GM12878 (cell line): Measurements from ENCODE around the gene PLCB4. TPM values are rescaled to one million over a fixed set of nuclear protein-coding genes. Genes with fewer than 3 reads are reported as not detected.

Experiments
- ATAC-seq: fragments of 200-7000 bp; cut with Tn5 transposase; 3 replicates; pipeline ENCODE4 v1.9.1; 2020; ENCODE audit warnings: mild to moderate bottlenecking, moderate library complexity
- BruUV-seq: library from RNA; stranded (reverse); fragments of 400-500 nt; replicated peaks from 2 replicates; lab custom pipeline; 2021; lab: Mats Ljungman, UMichigan
- CTCF ChIA-PET: fragments of 300-600 bp; sonication (Branson Sonifier 250); formaldehyde crosslinking; extraction: SDS; loops from one replicate; lab custom pipeline; 2021; ENCODE audit warnings: inconsistent platforms; lab: Yijun Ruan, JAX
- POLR2A ChIA-PET: fragments of 350-600 bp; formaldehyde crosslinking; extraction: SDS; loops from one replicate; lab custom pipeline; 2021; ENCODE audit warnings: inconsistent platforms; lab: Charles Lee
- RAD21 ChIA-PET: fragments of 300-600 bp; sonication (Branson Sonifier 250); formaldehyde crosslinking; loops from one replicate; lab custom pipeline; 2023; ENCODE audit warnings: antibody characterized with exemption; ENCODE audit not compliant: unreplicated experiment; lab: Charles Lee
- SMC1A ChIA-PET: fragments of 300-600 bp; sonication (Branson Sonifier 250); formaldehyde crosslinking; loops from one replicate; lab custom pipeline; 2023; ENCODE audit not compliant: unreplicated experiment, uncharacterized antibody; lab: Charles Lee
- DNase-seq: peaks from one replicate; pipeline ENCODE4 v3.0.0-alpha.2; 2011; ENCODE audit warnings: low read depth, low spot score
- FAIRE-seq: peaks from 3 replicates; lab custom pipeline; 2011; peaks lifted over from hg19 to GRCh38; lab: Jason Lieb, UNC
- H2AFZ ChIP-seq: 2 replicates; pipeline ENCODE4 v1.6.0; 2011; ENCODE audit warnings: low read depth, low read length, control low read depth; ENCODE audit not compliant: control insufficient read depth
- H3K27ac ChIP-seq: 2 replicates; pipeline ENCODE4 v1.5.1; 2011; ENCODE audit warnings: control low read depth; ENCODE audit not compliant: control insufficient read depth, insufficient read depth
- H3K27me3 ChIP-seq, 2 experiments: replicated peaks in 1 of 2; 2 replicates each; pipeline versions ENCODE4 v1.6.0 to v1.6.1; 2011; ENCODE audit warnings: low read length in 1 of 2; ENCODE audit not compliant: control insufficient read depth in 2 of 2, insufficient read depth in 2 of 2
- H3K36me3 ChIP-seq, 2 experiments: 2 replicates each; pipeline ENCODE4 v1.5.1; 2011; ENCODE audit warnings: low read length in 1 of 2; ENCODE audit not compliant: control insufficient read depth in 2 of 2, insufficient read depth in 2 of 2
- H3K4me1 ChIP-seq: 2 replicates; pipeline ENCODE4 v1.6.1; 2011; ENCODE audit warnings: mild to moderate bottlenecking, low read length, moderate library complexity, mixed read lengths; ENCODE audit not compliant: control insufficient read depth, insufficient read depth
- H3K4me2 ChIP-seq: 2 replicates; pipeline ENCODE4 v1.6.0; 2011; ENCODE audit warnings: control low read depth; ENCODE audit not compliant: control insufficient read depth, insufficient read depth
- H3K4me3 ChIP-seq: fragments of 200-600 bp; sonication (generic); 2 replicates; pipeline ENCODE4 v1.5.1; 2016
- H3K79me2 ChIP-seq: 2 replicates; pipeline ENCODE4 v1.6.0; 2011; ENCODE audit warnings: low read length; ENCODE audit not compliant: control insufficient read depth, insufficient read depth
- H3K9ac ChIP-seq: 2 replicates; pipeline ENCODE4 v1.8.0; 2011; ENCODE audit warnings: low read length, control low read depth, mixed read lengths; ENCODE audit not compliant: control insufficient read depth, insufficient read depth
- H3K9me3 ChIP-seq: replicated peaks from 3 replicates; pipeline ENCODE4 v1.5.1; 2011; ENCODE audit warnings: mild to moderate bottlenecking, low read length; ENCODE audit not compliant: control insufficient read depth, insufficient read depth
- H4K20me1 ChIP-seq: 2 replicates; pipeline ENCODE4 v1.6.0; 2011; ENCODE audit not compliant: control insufficient read depth, insufficient read depth
- CTCF ChIP-seq, 3 experiments: IDR thresholded peaks in 2 of 3; conservative IDR thresholded peaks in 1 of 3; 2 replicates each; pipeline ENCODE4 v1.5.1; 2011; ENCODE audit warnings: low read depth in 3 of 3, low read length in 3 of 3, mild to moderate bottlenecking in 3 of 3, control low read depth in 2 of 3, moderate library complexity in 2 of 3, inconsistent platforms in 1 of 3, mixed read lengths in 1 of 3; ENCODE audit not compliant: control insufficient read depth in 2 of 3, insufficient read depth in 1 of 3; ENCODE audit errors: extremely low read depth in 1 of 3
- IKZF1 ChIP-seq: fragments of 450-650 bp; conservative IDR thresholded peaks from 2 replicates; pipeline ENCODE4 v1.6.1; 2017; ENCODE audit warnings: antibody characterized with exemption, mild to moderate bottlenecking
- MLLT1 ChIP-seq: fragments of 450-650 bp; IDR thresholded peaks from 2 replicates; pipeline ENCODE4 v1.6.1; 2016; ENCODE audit warnings: mild to moderate bottlenecking
- MYB ChIP-seq: fragments of 150-350 bp; IDR thresholded peaks from 2 replicates; pipeline ENCODE4 v1.6.1; 2014; ENCODE audit warnings: mild to moderate bottlenecking, low read depth, low read length, borderline replicate concordance
- NR2C2 ChIP-seq: IDR thresholded peaks from 2 replicates; pipeline ENCODE4 v1.6.1; 2011; ENCODE audit warnings: borderline replicate concordance, low read depth; ENCODE audit not compliant: control insufficient read depth, insufficient read length
- PAX5 ChIP-seq: IDR thresholded peaks from 2 replicates; pipeline ENCODE4 v1.6.1; 2011; ENCODE audit warnings: low read depth, low read length, borderline replicate concordance
- RB1 ChIP-seq: fragments of 450-650 bp; formaldehyde crosslinking; IDR thresholded peaks from 2 replicates; pipeline ENCODE4 v1.6.1; 2017; ENCODE audit warnings: mild to moderate bottlenecking, borderline replicate concordance
- SMAD5 ChIP-seq: IDR thresholded peaks from 2 replicates; pipeline ENCODE4 v1.6.1; 2016; ENCODE audit warnings: antibody characterized with exemption, low read depth
- WGBS: methylation state at CpG from one replicate; pipeline ENCODE4 v1.1.6; 2016; ENCODE audit warnings: low lambda C conversion rate; ENCODE audit not compliant: insufficient replicate concordance, insufficient coverage; ENCODE audit errors: missing lambda C conversion rate; 5-methylcytosine and 5-hydroxymethylcytosine counted together
- in situ Hi-C: fragments of 300-500 bp; cut with MboI; formaldehyde crosslinking; loops from 9 replicates; pipeline ENCODE4 v1.14.3; 2018; ENCODE audit warnings: mixed read lengths
- intact Hi-C: fragments of 100-400 bp; cut with micrococcal nuclease; formaldehyde crosslinking; loops from one replicate; pipeline ENCODE4 v1.14.2; 2022; ENCODE audit not compliant: unreplicated experiment
- polyA plus RNA-seq, 11 experiments: library from polyadenylated mRNA; depleted of rRNA in 4 of 11; unstranded in 6 of 11; stranded (reverse) in 5 of 11; fragments of >200 nt; fragmentation: Nextera tagmentation in 4 of 11; fragmentation: Illumina TruSeq in 1 of 11; extraction: Ambion mirVana in 4 of 11; extraction: Trizol in 1 of 11; gene quantifications; 1 replicate in 1 of 11; 2 replicates in 10 of 11; pipeline versions ENCODE4 v1.2.1 to v1.2.3, GENCODE V29; 2011 to 2016; ENCODE audit warnings: inconsistent platforms in 2 of 11, missing spikeins in 2 of 11, low read depth in 1 of 11
- total RNA-seq, 4 experiments: library from RNA; depleted of rRNA in 3 of 4; stranded (reverse); fragments of >200 nt in 3 of 4; fragmentation: Illumina TruSeq in 1 of 4; extraction: Trizol in 1 of 4; gene quantifications; 2 replicates each; pipeline versions ENCODE4 v1.2.1 to v1.2.3, GENCODE V29; 2013 to 2021

The PLCB4 gene
- total and polyA plus RNA-seq, 10 of the 15 experiments (the other 5 are each of a cell fraction or from before 2014, with no cell fraction given): not detected

GRCh38 chr20:9143926-9144325 lies 75.0 kb downstream of the PLCB4 start:
- H3K27ac ChIP-seq: no peak overlapping the region
- WGBS: 0% methylated on average over 1 of the region's 1 CpG
- ATAC-seq: no peak

GRCh38 chr20:9144643-9145042 lies 75.8 kb downstream of the PLCB4 start:
- intact Hi-C loops: no loop called here
- H3K4me3 ChIP-seq: no peak overlapping the region
- BruUV-seq: no TSS peak
- ATAC-seq (no peak), DNase-seq (no peak), FAIRE-seq (no peak)
- ChIA-PET CTCF (no interaction called here), SMC1A (no interaction called here), POLR2A (no interaction called here), RAD21 (no interaction called here)
- H3K36me3 ChIP-seq: no peaks in the 10 kb centered on the region
- no peak overlapping the region for H3K27ac ChIP-seq
- H4K20me1 ChIP-seq: no peaks in the 10 kb centered on the region
- H3K79me2 ChIP-seq: no peaks in the 10 kb centered on the region
- WGBS: 0% methylated on average over 2 of the region's 2 CpGs
- no peaks in the 10 kb centered on the region for H3K27me3 ChIP-seq
- H2AFZ ChIP-seq: no peak overlapping the region
- no peaks in the 10 kb centered on the region for H3K9me3 ChIP-seq
- no peak overlapping the region for H3K9ac ChIP-seq
- no peaks in the 10 kb centered on the region for H3K4me1 ChIP-seq
- in situ Hi-C loops: no loop called here
- H3K4me2 ChIP-seq: no peak overlapping the region
- TF ChIP-seq NR2C2: no peak
- TF ChIP-seq SMAD5: no peak
- TF ChIP-seq PAX5: no peak
- no peak for TF ChIP-seq MYB
- no peak for TF ChIP-seq MLLT1
- no peak for TF ChIP-seq CTCF (IDR thresholded peaks at IDR 0.05 in 2 of 3, conservative IDR thresholded peaks at IDR 0.05 in 1 of 3; ENCODE audit: control insufficient read depth in 2 of 3, extremely low read depth in 1 of 3, insufficient read depth in 1 of 3, low read depth in 3 of 3, low read length in 3 of 3)
- no peak for TF ChIP-seq RB1
- no peak for TF ChIP-seq IKZF1

More at GRCh38 chr20:9143926-9144325, 75.0 kb downstream of the PLCB4 start:
- Histone ChIP-seq H3K4me2 (no peak overlapping the region), H4K20me1 (no peaks in the 10 kb centered on the region), H3K27me3 (no peaks in the 10 kb centered on the region), H3K9me3 (no peaks in the 10 kb centered on the region), H3K9ac (no peak overlapping the region)
- SMC1A ChIA-PET: no interaction called here
- CTCF ChIA-PET: no interaction called here
- no TSS peak for BruUV-seq
- RAD21 ChIA-PET: no interaction called here
- FAIRE-seq (no peak), DNase-seq (no peak)
- POLR2A ChIA-PET: no interaction called here
- no peak for TF ChIP-seq CTCF (IDR thresholded peaks at IDR 0.05 in 2 of 3, conservative IDR thresholded peaks at IDR 0.05 in 1 of 3; ENCODE audit: control insufficient read depth in 2 of 3, extremely low read depth in 1 of 3, insufficient read depth in 1 of 3, low read depth in 3 of 3, low read length in 3 of 3)
- TF ChIP-seq, all 136 proteins: peak for 0
- Histone ChIP-seq H3K4me3 (no peak overlapping the region), H2AFZ (no peak overlapping the region), H3K36me3 (no peaks in the 10 kb centered on the region), H3K4me1 (no peaks in the 10 kb centered on the region), H3K79me2 (no peaks in the 10 kb centered on the region)
- intact Hi-C loops (no loop called here), in situ Hi-C loops (no loop called here)
